CD8-positive, alpha-beta memory T cell (primary cell): ENCODE results near the gene CEP104. TPM values are rescaled to one million over a fixed set of nuclear protein-coding genes. Genes with fewer than 3 reads are reported as not detected.

Source experiments
- CTCF ChIA-PET: fragments of 350-600 bp; sonication (Branson Sonifier 250); formaldehyde crosslinking; loops from one replicate; lab custom pipeline; 2021; ENCODE audit warnings: antibody characterized with exemption; lab: Charles Lee
- POLR2A ChIA-PET: fragments of 350-600 bp; sonication (Branson Sonifier 250); formaldehyde crosslinking; loops from one replicate; lab custom pipeline; 2021; ENCODE audit warnings: antibody characterized with exemption; lab: Charles Lee
- DNase-seq, 5 donors: peaks; one replicate each; pipeline versions ENCODE4 v3.0.0 to v3.0.0-alpha.2; 2020 to 2022; ENCODE audit warnings: mixed read lengths in 1 of 5
- H3K27ac ChIP-seq: one replicate; pipeline ENCODE4 v1.7.0; 2013; ENCODE audit warnings: low read depth, mild to moderate bottlenecking, low read length, moderate library complexity
- H3K27me3 ChIP-seq: 2 replicates; pipeline ENCODE4 v1.7.0; 2013; ENCODE audit warnings: low read length, mild to moderate bottlenecking; ENCODE audit not compliant: insufficient read depth, poor library complexity, severe bottlenecking
- H3K36me3 ChIP-seq: 2 replicates; pipeline ENCODE4 v1.7.0; 2013; ENCODE audit warnings: mild to moderate bottlenecking, low read length, moderate library complexity; ENCODE audit not compliant: insufficient read depth
- H3K4me1 ChIP-seq: 2 replicates; pipeline ENCODE4 v1.7.0; 2013; ENCODE audit warnings: mild to moderate bottlenecking, low read length, moderate library complexity; ENCODE audit not compliant: insufficient read depth
- H3K4me3 ChIP-seq: 2 replicates; pipeline ENCODE4 v1.7.0; 2013; ENCODE audit warnings: mild to moderate bottlenecking, low read length
- H3K9me3 ChIP-seq: 2 replicates; pipeline ENCODE4 v1.7.0; 2013; ENCODE audit warnings: mild to moderate bottlenecking, low read length
- H3K27ac Mint-ChIP-seq, 8 donors: one replicate each; pipeline ENCODE4 v1.8.0; 2020 to 2021; ENCODE audit warnings: mixed read lengths in 8 of 8, mild to moderate bottlenecking in 6 of 8, inconsistent platforms in 3 of 8, moderate library complexity in 3 of 8
- H3K27me3 Mint-ChIP-seq, 2 donors: one replicate each; pipeline ENCODE4 v1.8.0; 2020 to 2021; ENCODE audit warnings: mixed read lengths in 2 of 2, mild to moderate bottlenecking in 1 of 2, moderate library complexity in 1 of 2
- H3K36me3 Mint-ChIP-seq, 3 donors: one replicate each; pipeline ENCODE4 v1.8.0; 2020 to 2021; ENCODE audit warnings: mixed read lengths in 3 of 3, inconsistent platforms in 1 of 3, mild to moderate bottlenecking in 1 of 3
- H3K4me1 Mint-ChIP-seq, 3 donors: one replicate each; pipeline ENCODE4 v1.8.0; 2020 to 2021; ENCODE audit warnings: mixed read lengths in 3 of 3, inconsistent platforms in 1 of 3, mild to moderate bottlenecking in 1 of 3
- H3K4me3 Mint-ChIP-seq, 7 donors: one replicate each; pipeline ENCODE4 v1.8.0; 2020 to 2021; ENCODE audit warnings: mixed read lengths in 7 of 7, mild to moderate bottlenecking in 6 of 7, moderate library complexity in 4 of 7, inconsistent platforms in 2 of 7
- H3K9me3 Mint-ChIP-seq, 5 donors: one replicate each; pipeline ENCODE4 v1.8.0; 2020 to 2022; ENCODE audit warnings: mixed read lengths in 5 of 5, mild to moderate bottlenecking in 3 of 5, moderate library complexity in 2 of 5, inconsistent platforms in 1 of 5
- polyA plus RNA-seq: library from polyadenylated mRNA; unstranded; fragments of 300-500 nt; fragmentation: Illumina TruSeq; gene quantifications from one replicate; pipeline ENCODE4 v1.2.3, GENCODE V29; 2021
- total RNA-seq, 2 experiments: library from RNA; stranded (reverse); gene quantifications; one replicate each; pipeline ENCODE4 v1.2.3, GENCODE V29; 2021

The CEP104 gene
- total and polyA plus RNA-seq, 3 experiments from 2014 or later: 29.4 to 47.0 (median 45.0) TPM

DNA sequence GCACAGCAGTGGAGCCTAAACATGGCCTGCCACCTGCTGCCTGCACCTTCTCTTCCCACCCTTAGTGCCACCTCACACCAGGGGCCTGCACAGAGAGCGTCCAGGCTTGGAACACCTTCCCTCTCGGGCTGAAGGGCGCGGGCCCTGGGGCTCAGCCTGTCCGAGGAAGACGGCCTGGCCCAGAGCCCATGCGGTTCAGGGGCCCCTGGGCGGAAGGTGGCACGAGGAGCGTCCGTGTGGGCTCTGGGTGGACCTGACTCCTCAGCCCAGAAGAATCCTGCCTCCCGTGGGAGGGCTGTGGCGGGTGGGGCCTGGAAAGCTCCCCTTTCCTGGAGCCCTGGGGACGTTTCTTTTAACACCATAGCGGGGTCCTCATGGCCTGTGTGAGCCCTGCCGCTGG is 19.7 kb upstream of the CEP104 start:
- no peak for DNase-seq
- Histone ChIP-seq H3K27ac (no peak overlapping the region), H3K4me3 (no peak overlapping the region), H3K27me3 (no peaks in the 10 kb centered on the region), H3K4me1 (no peaks in the 10 kb centered on the region), H3K9me3 (no peaks in the 10 kb centered on the region), H3K36me3 (peaks cover 32% of the 10 kb centered on the region)
- Mint-ChIP-seq H3K27ac (no peak overlapping the region), H3K36me3 (peaks cover 15 to 78% (median 22%) of the 10 kb centered on the region in 3 donors), H3K4me1 (peaks cover 0 to 8% (median 4%) of the 10 kb centered on the region in 3 donors), H3K9me3 (no peaks in the 10 kb centered on the region), H3K4me3 (no peak overlapping the region), H3K27me3 (no peaks in the 10 kb centered on the region)
- CTCF ChIA-PET: no interaction called here
- POLR2A ChIA-PET: no interaction called here

DNA sequence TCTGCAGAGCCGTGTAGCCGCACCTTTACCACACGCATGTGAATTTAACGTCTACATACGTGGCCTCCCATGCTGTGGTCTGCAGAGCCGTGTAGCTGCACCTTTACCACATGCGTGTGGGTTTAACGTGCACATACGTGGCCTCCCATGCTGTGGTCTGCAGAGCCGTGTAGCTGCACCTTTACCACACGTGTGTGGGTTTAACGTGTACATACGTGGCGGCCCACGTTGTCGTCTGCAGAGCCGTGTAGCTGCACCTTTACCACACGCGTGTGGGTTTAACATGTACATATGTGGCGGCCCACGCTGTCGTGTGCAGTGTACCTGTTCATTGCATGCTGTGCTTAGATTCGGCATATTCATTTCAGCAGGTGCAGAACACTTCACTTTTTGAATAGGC is 17.7 kb upstream of the CEP104 start:
- H3K4me3 Mint-ChIP-seq: no peak overlapping the region
- no peak overlapping the region for H3K27ac Mint-ChIP-seq
- peaks cover 31% of the 10 kb centered on the region for H3K36me3 ChIP-seq
- no peaks in the 10 kb centered on the region for H3K9me3 ChIP-seq
- no peak overlapping the region for H3K27ac ChIP-seq
- no peaks in the 10 kb centered on the region for H3K9me3 Mint-ChIP-seq
- ChIA-PET CTCF (no interaction called here), POLR2A (no interaction called here)
- H3K4me1 ChIP-seq: no peaks in the 10 kb centered on the region
- no peak for DNase-seq
- H3K4me3 ChIP-seq: no peak overlapping the region
- no peaks in the 10 kb centered on the region for H3K27me3 Mint-ChIP-seq
- no peaks in the 10 kb centered on the region for H3K27me3 ChIP-seq
- H3K4me1 Mint-ChIP-seq: peaks cover 0 to 4% (median 0%) of the 10 kb centered on the region in 3 donors
- H3K36me3 Mint-ChIP-seq: peaks cover 15 to 85% (median 22%) of the 10 kb centered on the region in 3 donors

DNA sequence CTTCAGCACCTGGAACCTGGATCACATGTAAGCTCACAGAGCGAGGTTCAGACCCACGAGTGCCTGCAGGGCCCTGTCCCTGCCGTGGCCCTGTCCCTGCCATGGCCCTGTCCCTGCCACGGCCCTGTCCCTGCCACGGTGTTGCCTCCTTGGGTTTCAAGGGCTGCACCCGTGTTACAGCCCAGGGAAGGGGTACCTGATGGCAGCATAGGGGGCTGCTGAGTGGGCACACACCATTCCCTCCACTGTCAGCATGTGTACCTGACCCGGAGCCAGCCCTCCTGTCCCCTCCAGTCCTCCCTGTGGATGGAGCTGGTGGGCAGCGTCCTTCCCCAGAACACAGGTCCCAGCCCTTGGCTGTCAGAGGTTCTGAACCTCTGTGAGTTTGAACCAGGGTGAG is 15.5 kb upstream of the CEP104 start:
- no peak for DNase-seq
- Histone ChIP-seq H3K4me3 (no peak overlapping the region), H3K9me3 (no peaks in the 10 kb centered on the region), H3K27ac (no peak overlapping the region), H3K4me1 (no peaks in the 10 kb centered on the region), H3K27me3 (no peaks in the 10 kb centered on the region), H3K36me3 (peaks cover 31% of the 10 kb centered on the region)
- ChIA-PET POLR2A (no interaction called here), CTCF (no interaction called here)
- no peaks in the 10 kb centered on the region for H3K4me1 Mint-ChIP-seq
- H3K27ac Mint-ChIP-seq: no peak overlapping the region
- no peaks in the 10 kb centered on the region for H3K27me3 Mint-ChIP-seq
- peaks cover 6 to 85% (median 9%) of the 10 kb centered on the region in 3 donors for H3K36me3 Mint-ChIP-seq
- no peak overlapping the region for H3K4me3 Mint-ChIP-seq
- no peaks in the 10 kb centered on the region for H3K9me3 Mint-ChIP-seq

DNA sequence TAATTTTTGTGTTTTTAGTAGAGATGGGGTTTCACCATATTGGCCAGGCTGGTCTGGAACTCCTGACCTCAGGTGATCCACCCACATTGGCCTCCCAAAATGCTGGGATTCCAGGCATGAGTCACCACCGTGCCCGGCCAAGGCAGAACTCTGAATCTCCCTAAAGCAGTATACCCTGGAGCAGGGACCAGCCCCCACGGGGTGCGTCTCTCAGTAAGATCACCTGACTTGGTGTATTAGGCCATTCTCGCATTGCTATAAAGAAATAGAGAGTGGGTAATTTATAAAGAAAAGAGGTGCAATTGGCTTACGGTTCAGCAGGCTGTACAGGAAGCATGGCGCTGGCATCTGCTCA is 14.4 kb upstream of the CEP104 start:
- no peak for DNase-seq
- ChIA-PET CTCF (no interaction called here), POLR2A (no interaction called here)
- Mint-ChIP-seq H3K27me3 (no peaks in the 10 kb centered on the region), H3K27ac (peak overlapping the region in 1 of 8 donors; percentile 47), H3K36me3 (peaks cover 6 to 86% (median 13%) of the 10 kb centered on the region in 3 donors), H3K4me3 (no peak overlapping the region), H3K9me3 (no peaks in the 10 kb centered on the region), H3K4me1 (no peaks in the 10 kb centered on the region)
- no peaks in the 10 kb centered on the region for H3K9me3 ChIP-seq
- no peaks in the 10 kb centered on the region for H3K4me1 ChIP-seq
- no peak overlapping the region for H3K4me3 ChIP-seq
- H3K27ac ChIP-seq: no peak overlapping the region
- H3K27me3 ChIP-seq: no peaks in the 10 kb centered on the region
- H3K36me3 ChIP-seq: peaks cover 31% of the 10 kb centered on the region

DNA sequence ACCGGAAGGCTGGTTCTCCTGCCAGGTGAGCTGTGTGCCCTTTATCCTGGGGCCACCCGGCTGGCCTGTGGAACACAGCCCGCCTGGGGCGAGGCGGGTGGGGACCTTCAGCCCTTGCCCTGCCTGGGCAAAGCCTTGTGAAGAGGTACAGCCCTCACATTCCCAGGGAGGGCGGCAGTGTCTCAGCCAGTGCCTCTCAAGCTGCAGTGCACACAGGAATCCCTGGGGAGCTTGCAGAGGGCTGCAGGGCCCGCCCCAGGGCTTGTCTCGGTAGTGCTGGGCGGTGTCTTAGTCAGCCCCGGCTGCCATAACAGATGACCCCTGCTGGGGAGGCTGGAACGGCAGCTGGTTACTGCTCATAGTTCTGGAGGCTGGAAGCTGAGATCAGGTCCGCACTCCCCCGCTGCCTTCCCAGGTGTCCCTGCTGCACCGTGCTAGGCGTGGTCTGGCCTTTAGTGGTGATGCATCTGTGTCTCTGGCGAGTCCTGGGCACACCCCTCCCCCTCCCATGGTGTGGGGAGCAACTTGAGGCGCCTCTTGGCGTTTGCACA is 12.8 kb upstream of the CEP104 start:
- H3K4me3 ChIP-seq: no peak overlapping the region
- H3K36me3 ChIP-seq: peaks cover 25% of the 10 kb centered on the region
- Mint-ChIP-seq H3K9me3 (no peaks in the 10 kb centered on the region), H3K4me1 (peaks cover 0 to 6% (median 5%) of the 10 kb centered on the region in 3 donors), H3K27me3 (no peaks in the 10 kb centered on the region), H3K36me3 (peaks cover 0 to 77% (median 6%) of the 10 kb centered on the region in 3 donors), H3K4me3 (no peak overlapping the region), H3K27ac (peak overlapping the region in 1 of 8 donors; percentile 82)
- H3K27me3 ChIP-seq: no peaks in the 10 kb centered on the region
- no peaks in the 10 kb centered on the region for H3K9me3 ChIP-seq
- H3K4me1 ChIP-seq: no peaks in the 10 kb centered on the region
- no peak for DNase-seq
- peak overlapping the region; percentile 47 for H3K27ac ChIP-seq
- ChIA-PET POLR2A (no interaction called here), CTCF (interaction anchor here (1.6 kb wide), 1 partner anchor 12 kb away, joined by 4 read pairs; the partner anchor contains the start of gene DFFB)

DNA sequence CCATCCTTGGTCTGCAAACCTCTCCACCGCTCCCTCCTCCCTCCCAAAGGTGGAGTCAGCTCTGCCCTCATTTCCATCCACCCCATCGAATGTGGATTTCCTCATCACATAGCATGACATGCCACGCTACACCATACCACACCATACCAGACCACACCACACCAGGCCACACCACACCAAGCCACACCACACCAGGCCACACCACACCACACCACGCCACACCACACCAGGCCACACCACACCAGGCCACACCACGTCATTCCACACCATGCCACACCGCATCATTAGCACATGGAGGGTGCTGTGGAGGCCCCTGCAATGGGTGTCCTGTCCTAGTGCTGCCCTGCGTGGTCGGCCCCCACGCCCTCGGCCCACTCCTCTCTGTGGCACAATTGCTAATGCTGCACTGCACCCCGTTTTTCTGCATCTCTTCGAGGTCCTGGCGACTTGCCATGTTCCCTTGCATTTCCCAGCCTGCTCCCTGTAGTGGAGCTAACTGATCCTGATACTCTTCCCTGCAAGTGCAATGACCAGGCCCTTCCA is 11.5 kb upstream of the CEP104 start:
- H3K4me3 ChIP-seq: no peak overlapping the region
- Mint-ChIP-seq H3K27me3 (no peaks in the 10 kb centered on the region), H3K9me3 (no peaks in the 10 kb centered on the region), H3K36me3 (peaks cover 0 to 72% (median 6%) of the 10 kb centered on the region in 3 donors), H3K27ac (peak overlapping the region in 2 of 8 donors; percentile 12 to 94), H3K4me3 (no peak overlapping the region), H3K4me1 (peaks cover 0 to 9% (median 6%) of the 10 kb centered on the region in 3 donors)
- no peak overlapping the region for H3K27ac ChIP-seq
- H3K27me3 ChIP-seq: no peaks in the 10 kb centered on the region
- CTCF ChIA-PET: interaction anchor here (1.6 kb wide), 1 partner anchor 11 kb away, joined by 4 read pairs; the partner anchor contains the start of gene DFFB
- no peaks in the 10 kb centered on the region for H3K4me1 ChIP-seq
- DNase-seq: no peak
- no peaks in the 10 kb centered on the region for H3K9me3 ChIP-seq
- peaks cover 21% of the 10 kb centered on the region for H3K36me3 ChIP-seq
- POLR2A ChIA-PET: no interaction called here

DNA sequence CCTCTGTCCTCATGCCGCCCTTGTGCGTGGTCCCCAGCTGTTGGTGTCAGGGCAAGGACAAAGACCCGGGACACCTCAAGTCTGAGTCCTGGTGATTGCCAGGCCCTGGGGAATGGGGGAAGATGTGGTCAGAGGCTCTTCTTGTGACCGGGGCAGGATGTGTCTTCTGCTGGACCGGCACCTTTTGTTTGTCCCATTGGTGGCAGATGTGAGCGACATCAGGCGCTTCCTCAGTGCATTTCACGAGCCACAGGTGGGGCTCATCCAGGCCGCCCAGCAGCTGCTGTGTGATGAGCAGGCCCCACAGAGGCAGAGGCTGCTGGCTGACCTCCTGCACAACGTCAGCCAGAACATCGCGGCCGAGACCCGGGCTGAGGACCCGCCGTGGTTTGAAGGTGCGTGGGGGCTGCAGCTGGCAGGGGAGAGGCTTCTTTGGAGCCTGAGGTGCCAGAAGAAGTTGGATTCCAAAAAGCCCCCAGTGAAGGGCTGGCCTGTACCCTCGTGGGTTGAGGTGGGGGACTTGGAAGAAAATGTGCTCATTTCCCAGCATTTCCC is 8.7 kb upstream of the CEP104 start:
- DNase-seq: no peak
- CTCF ChIA-PET: no interaction called here
- Histone ChIP-seq H3K4me3 (no peak overlapping the region), H3K27ac (no peak overlapping the region), H3K27me3 (no peaks in the 10 kb centered on the region), H3K36me3 (peaks cover 21% of the 10 kb centered on the region), H3K9me3 (no peaks in the 10 kb centered on the region), H3K4me1 (no peaks in the 10 kb centered on the region)
- Mint-ChIP-seq H3K4me3 (no peak overlapping the region), H3K4me1 (peaks cover 1 to 16% (median 6%) of the 10 kb centered on the region in 3 donors), H3K36me3 (peaks cover 0 to 60% (median 7%) of the 10 kb centered on the region in 3 donors), H3K27ac (peak overlapping the region in 1 of 8 donors; percentile 41), H3K9me3 (no peaks in the 10 kb centered on the region), H3K27me3 (no peaks in the 10 kb centered on the region)
- POLR2A ChIA-PET: no interaction called here

DNA sequence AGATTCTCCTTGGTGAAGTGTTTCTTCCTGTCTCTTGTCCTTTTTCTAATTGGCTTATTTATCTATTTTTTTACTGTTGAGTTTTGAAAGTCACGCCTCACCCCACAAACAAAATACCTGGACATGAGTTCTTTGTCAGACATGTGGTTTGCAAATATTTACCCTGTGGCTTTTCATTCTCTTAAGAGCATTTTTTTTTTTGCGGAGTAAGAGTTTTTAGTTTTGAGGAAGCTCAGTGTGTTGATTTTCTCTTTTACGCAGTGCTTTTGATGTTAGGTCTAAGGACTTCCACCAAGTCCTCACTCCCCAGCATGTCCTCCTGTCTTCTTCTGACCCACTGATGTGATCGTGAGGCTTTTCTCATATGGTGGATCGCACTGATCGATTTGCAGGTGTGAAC is 7.9 kb upstream of the CEP104 start:
- Histone ChIP-seq H3K9me3 (no peaks in the 10 kb centered on the region), H3K36me3 (peaks cover 14% of the 10 kb centered on the region), H3K27me3 (no peaks in the 10 kb centered on the region), H3K4me1 (no peaks in the 10 kb centered on the region), H3K27ac (no peak overlapping the region), H3K4me3 (no peak overlapping the region)
- no peak for DNase-seq
- H3K4me3 Mint-ChIP-seq: no peak overlapping the region
- H3K9me3 Mint-ChIP-seq: no peaks in the 10 kb centered on the region
- peaks cover 2 to 20% (median 6%) of the 10 kb centered on the region in 3 donors for H3K4me1 Mint-ChIP-seq
- ChIA-PET CTCF (no interaction called here), POLR2A (no interaction called here)
- H3K36me3 Mint-ChIP-seq: peaks cover 0 to 56% (median 11%) of the 10 kb centered on the region in 3 donors
- H3K27ac Mint-ChIP-seq: peak overlapping the region in 1 of 8 donors; percentile 31
- peaks cover 0 to under 1% of the 10 kb centered on the region in 2 donors for H3K27me3 Mint-ChIP-seq
